Upper lobe of left lung (tissue), 6 donors: ENCODE results near the gene DLX4. TPM values are rescaled to one million over a fixed set of nuclear protein-coding genes. Genes with fewer than 3 reads are reported as not detected.
A peak's percentile ranks its signal among the peaks of the same experiment; 100 is the strongest.

Experiments
- ATAC-seq, 2 donors: fragments of 200-7000 bp; cut with Tn5 transposase; one replicate each; pipeline ENCODE4 v1.9.1; 2022; ENCODE audit warnings: mild to moderate bottlenecking in 2 of 2, moderate library complexity in 2 of 2; ENCODE audit not compliant: low FRiP score in 2 of 2
- DNase-seq, 2 donors: peaks; one replicate each; pipeline ENCODE4 v3.0.0-alpha.2; 2019 to 2020
- H3K27ac ChIP-seq, 4 donors: fragments of 200-600 bp; sonication (generic); one replicate each; pipeline ENCODE4 v1.5.1; 2016 to 2019
- H3K27me3 ChIP-seq, 4 donors: fragments of 200-600 bp; sonication (generic); one replicate each; pipeline ENCODE4 v1.5.1; 2017 to 2019
- H3K36me3 ChIP-seq, 4 donors: fragments of 200-600 bp; sonication (generic); one replicate each; pipeline ENCODE4 v1.5.1; 2016 to 2019
- H3K4me1 ChIP-seq, 4 donors: fragments of 200-600 bp; sonication (generic); one replicate each; pipeline ENCODE4 v1.5.1; 2018 to 2019
- H3K4me3 ChIP-seq, 4 donors: fragments of 200-600 bp; sonication (generic); one replicate each; pipeline ENCODE4 v1.5.1; 2017 to 2019; ENCODE audit warnings: mild to moderate bottlenecking in 2 of 4, moderate library complexity in 1 of 4
- H3K9me3 ChIP-seq, 4 donors: fragments of 200-600 bp; sonication (generic); one replicate each; pipeline ENCODE4 v1.5.1; 2018 to 2019
- EP300 ChIP-seq, 4 donors: sonication (generic); formaldehyde crosslinking; IDR thresholded peaks; one replicate each; pipeline ENCODE4 v1.5.1; 2017; ENCODE audit warnings: antibody characterized with exemption in 4 of 4, control low read depth in 2 of 4
- POLR2A ChIP-seq, 4 donors: fragments of 450-650 bp; IDR thresholded peaks; one replicate each; pipeline ENCODE4 v1.5.1; 2016 to 2017; ENCODE audit warnings: antibody characterized with exemption in 4 of 4, mild to moderate bottlenecking in 2 of 4
- POLR2AphosphoS5 ChIP-seq, 2 donors: sonication (generic); formaldehyde crosslinking; IDR thresholded peaks; one replicate each; pipeline ENCODE4 v1.5.1; 2017; ENCODE audit warnings: antibody characterized with exemption in 2 of 2
- WGBS, 2 donors: methylation state at CpG; one replicate each; pipeline ENCODE4 v1.1.5; 2017 to 2018; 5-methylcytosine and 5-hydroxymethylcytosine counted together
- total RNA-seq, 6 donors: library from RNA; depleted of rRNA in 4 of 6; stranded (reverse); fragments of >200 nt in 4 of 6; gene quantifications; one replicate each; pipeline versions ENCODE4 v1.1.0 to v1.2.1, GENCODE V29; 2016 to 2021
- TF ChIP-seq, protein P1 (sequence below), 6 experiments: fragments of 450-650 bp in 4 of 6; fragments of 200-600 bp in 2 of 6; sonication (generic) in 2 of 6; IDR thresholded peaks; one replicate each; pipeline ENCODE4 v1.5.1; 2016 to 2019; ENCODE audit warnings: antibody characterized with exemption in 6 of 6
- donor health status: DM: no; HTN: no; CAD: no; lungs with moderate emphysema.
- donor health status: DM: no; HTN: yes; CAD: no; lungs with severe emphysema.

Gene DLX4
- total RNA-seq, 6 donors from 2014 or later, result 0.61 to 12.7 (median 2.5) TPM

GRCh38 chr17:49996121-49996494 is 27.1 kb downstream of the DLX4 start:
- no peaks in the 10 kb centered on the region for H3K36me3 ChIP-seq
- no peak overlapping the region for H3K27ac ChIP-seq
- peaks cover 33 to 53% (median 38%) of the 10 kb centered on the region in 4 donors for H3K4me1 ChIP-seq
- no peak for DNase-seq
- no peak overlapping the region for H3K4me3 ChIP-seq
- TF ChIP-seq EP300 (IDR thresholded peaks at IDR 0.05) (no peak), POLR2AphosphoS5 (IDR thresholded peaks at IDR 0.05) (no peak), POLR2A (IDR thresholded peaks at IDR 0.05) (no peak)
- TF ChIP-seq, protein P1, sequence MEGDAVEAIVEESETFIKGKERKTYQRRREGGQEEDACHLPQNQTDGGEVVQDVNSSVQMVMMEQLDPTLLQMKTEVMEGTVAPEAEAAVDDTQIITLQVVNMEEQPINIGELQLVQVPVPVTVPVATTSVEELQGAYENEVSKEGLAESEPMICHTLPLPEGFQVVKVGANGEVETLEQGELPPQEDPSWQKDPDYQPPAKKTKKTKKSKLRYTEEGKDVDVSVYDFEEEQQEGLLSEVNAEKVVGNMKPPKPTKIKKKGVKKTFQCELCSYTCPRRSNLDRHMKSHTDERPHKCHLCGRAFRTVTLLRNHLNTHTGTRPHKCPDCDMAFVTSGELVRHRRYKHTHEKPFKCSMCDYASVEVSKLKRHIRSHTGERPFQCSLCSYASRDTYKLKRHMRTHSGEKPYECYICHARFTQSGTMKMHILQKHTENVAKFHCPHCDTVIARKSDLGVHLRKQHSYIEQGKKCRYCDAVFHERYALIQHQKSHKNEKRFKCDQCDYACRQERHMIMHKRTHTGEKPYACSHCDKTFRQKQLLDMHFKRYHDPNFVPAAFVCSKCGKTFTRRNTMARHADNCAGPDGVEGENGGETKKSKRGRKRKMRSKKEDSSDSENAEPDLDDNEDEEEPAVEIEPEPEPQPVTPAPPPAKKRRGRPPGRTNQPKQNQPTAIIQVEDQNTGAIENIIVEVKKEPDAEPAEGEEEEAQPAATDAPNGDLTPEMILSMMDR (IDR thresholded peaks at IDR 0.05), result no peak
- no peak for ATAC-seq
- WGBS, 2 donors, result 48 to 51% methylated on average over 6 to 7 of the region's 7 CpGs
- H3K9me3 ChIP-seq, result no peaks in the 10 kb centered on the region
- peaks cover 0 to 51% (median 28%) of the 10 kb centered on the region in 4 donors for H3K27me3 ChIP-seq

DNA sequence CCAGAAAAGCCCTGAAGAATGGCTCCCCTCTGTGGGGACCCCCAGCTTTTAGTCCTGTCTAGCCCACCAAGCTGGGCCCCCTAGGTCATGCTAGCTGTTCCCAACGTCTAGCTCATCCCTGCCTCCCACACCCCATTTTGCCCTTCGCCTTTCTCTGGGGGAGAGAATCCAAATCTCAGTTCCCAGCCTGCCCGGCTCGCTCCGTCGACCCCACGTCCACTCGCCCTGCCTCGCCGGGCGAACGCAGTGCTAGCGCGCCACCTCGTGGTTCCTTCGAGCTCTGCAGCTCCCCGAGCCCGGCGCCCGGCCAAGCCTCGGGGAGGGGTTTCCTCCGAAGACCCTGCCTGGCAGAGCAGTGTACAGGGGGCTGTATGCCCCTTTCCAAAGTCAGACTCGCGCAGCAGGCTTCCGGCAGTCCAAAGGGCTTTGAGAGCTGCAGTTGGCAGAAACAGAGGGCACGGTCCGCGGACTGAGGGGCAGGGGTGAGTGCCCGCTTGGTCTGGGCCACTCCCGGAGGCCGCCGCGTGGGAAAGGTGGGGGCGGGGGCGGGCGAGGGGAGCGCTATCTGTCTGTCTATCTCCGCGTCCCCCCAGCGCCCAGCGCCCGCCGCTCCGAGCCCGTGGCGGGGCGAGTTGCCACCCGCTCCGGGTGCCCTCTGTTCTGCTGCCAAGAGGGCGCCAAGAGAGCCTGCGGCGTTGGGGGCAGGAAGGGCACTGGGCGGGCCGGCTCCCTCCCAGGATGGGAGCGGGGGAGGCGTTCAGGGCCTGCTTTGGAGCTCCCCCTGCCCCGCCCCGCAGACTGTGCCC is 27.7 kb downstream of the DLX4 start:
- 1 to 2% methylated on average over 6 to 49 of the region's 58 CpGs for WGBS, 2 donors
- no peaks in the 10 kb centered on the region for H3K9me3 ChIP-seq
- peak; percentile 54 to 94 for DNase-seq
- peaks cover 0 to 47% (median 26%) of the 10 kb centered on the region in 4 donors for H3K27me3 ChIP-seq
- H3K36me3 ChIP-seq, result no peaks in the 10 kb centered on the region
- H3K4me3 ChIP-seq, result peak overlapping the region in 3 of 4 donors; percentile 37 to 51 (median 46)
- peaks cover 33 to 53% (median 38%) of the 10 kb centered on the region in 4 donors for H3K4me1 ChIP-seq
- peak; percentile 61 to 71 for ATAC-seq
- no peak for TF ChIP-seq POLR2AphosphoS5 (IDR thresholded peaks at IDR 0.05)
- TF ChIP-seq, protein P1 (IDR thresholded peaks at IDR 0.05), result peak; percentile 95 to 99 (median 98)
- H3K27ac ChIP-seq, result no peak overlapping the region

DNA sequence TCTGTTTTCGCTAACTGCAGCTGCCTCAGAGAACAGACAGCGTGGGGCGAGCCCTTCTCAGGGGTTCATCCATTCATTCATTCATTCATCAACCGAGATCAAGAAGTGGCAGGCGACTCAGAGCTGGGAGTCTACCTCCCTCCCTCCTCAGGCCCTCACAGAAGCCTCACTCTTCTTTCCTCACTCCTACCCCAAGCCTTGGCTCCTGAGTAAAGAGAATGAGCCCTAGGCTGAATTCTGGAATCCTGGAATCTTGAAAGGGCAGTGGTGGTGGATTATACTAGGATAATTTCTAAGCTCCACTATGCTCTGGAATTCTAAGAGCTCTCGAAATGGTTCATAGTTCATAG is 28.3 kb downstream of the DLX4 start:
- no peaks in the 10 kb centered on the region for H3K36me3 ChIP-seq
- peaks cover 33 to 53% (median 38%) of the 10 kb centered on the region in 4 donors for H3K4me1 ChIP-seq
- no peak overlapping the region for H3K27ac ChIP-seq
- WGBS, 2 donors, result 17 to 38% methylated on average over 5 to 6 of the region's 6 CpGs
- H3K27me3 ChIP-seq, result peaks cover 0 to 47% (median 25%) of the 10 kb centered on the region in 4 donors
- no peak for TF ChIP-seq POLR2A (IDR thresholded peaks at IDR 0.05)
- TF ChIP-seq, protein P1 (IDR thresholded peaks at IDR 0.05), result no peak
- no peak for TF ChIP-seq POLR2AphosphoS5 (IDR thresholded peaks at IDR 0.05)
- TF ChIP-seq EP300 (IDR thresholded peaks at IDR 0.05), result no peak
- H3K9me3 ChIP-seq, result no peaks in the 10 kb centered on the region
- ATAC-seq (no peak), DNase-seq (no peak)
- H3K4me3 ChIP-seq, result peak overlapping the region in 3 of 4 donors; percentile 37 to 51 (median 46)

DNA sequence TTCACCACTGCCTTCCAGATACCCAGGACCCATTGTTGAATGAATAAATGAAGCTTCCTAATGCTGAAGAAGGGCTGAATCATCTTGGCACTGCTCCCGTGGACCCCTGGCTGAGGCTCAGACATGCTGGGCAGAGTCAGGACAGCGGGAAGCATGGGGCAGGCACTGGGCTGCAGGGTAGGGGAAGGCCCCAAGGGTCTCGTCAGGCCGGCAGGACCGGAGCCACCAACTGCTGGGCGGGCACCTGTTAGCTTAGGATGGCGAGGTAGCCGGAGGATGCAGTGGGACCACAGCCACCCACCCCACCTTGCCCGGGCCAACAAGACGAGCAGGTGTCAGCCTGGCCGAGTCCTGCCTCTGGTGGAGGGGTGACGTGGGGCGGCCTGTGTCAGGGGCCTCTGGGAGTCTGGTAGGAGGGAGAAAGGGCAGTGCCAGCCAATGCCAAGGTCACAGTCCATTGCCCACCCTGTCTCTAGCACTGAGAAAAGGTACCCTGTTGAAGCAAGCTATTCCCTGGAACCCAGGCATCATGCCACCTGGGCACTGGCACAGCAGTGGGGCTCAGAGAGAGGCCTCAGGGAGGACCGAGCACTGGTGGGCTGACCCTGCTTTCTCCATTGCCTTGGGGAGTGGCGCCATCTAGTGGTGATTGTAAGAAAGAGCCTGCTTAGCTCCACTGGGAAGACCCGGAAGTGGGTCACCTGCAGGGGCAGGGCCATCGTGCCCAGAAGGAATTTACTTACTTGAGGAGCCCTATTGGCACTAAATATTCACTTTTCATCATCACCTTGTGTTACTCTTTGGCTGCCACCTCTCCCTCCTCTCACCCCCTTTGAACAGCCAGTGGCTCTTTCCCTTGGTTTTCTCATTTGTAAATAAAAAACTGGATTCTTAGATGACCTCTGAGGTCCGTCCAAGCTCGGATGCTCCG is 29.0 kb downstream of the DLX4 start:
- TF ChIP-seq, protein P1 (IDR thresholded peaks at IDR 0.05), result peak; percentile 85 to 96 (median 92)
- TF ChIP-seq POLR2AphosphoS5 (IDR thresholded peaks at IDR 0.05) (no peak), EP300 (IDR thresholded peaks at IDR 0.05) (no peak), POLR2A (IDR thresholded peaks at IDR 0.05) (no peak)
- ATAC-seq, result peak; percentile 80 to 87
- DNase-seq, result peak; percentile 71 to 83
- Histone ChIP-seq H3K9me3 (no peaks in the 10 kb centered on the region), H3K4me1 (peaks cover 30 to 49% (median 35%) of the 10 kb centered on the region in 4 donors), H3K36me3 (no peaks in the 10 kb centered on the region), H3K27me3 (peaks cover 0 to 40% (median 22%) of the 10 kb centered on the region in 4 donors), H3K27ac (no peak overlapping the region), H3K4me3 (no peak overlapping the region)
- 19 to 43% methylated on average over 5 to 20 of the region's 20 CpGs for WGBS, 2 donors
